SU-DHL-6 (cell line): Measurements from ENCODE around the gene MNAT1.

ENCODE experiments used
- CTCF ChIP-seq: fragments of 200-600 bp; sonication (generic); IDR thresholded peaks from one replicate; pipeline ENCODE4 v1.5.1; 2017; ENCODE audit warnings: antibody characterized with exemption, mild to moderate bottlenecking, low read length, moderate library complexity; ENCODE audit not compliant: insufficient read depth, poor library complexity, severe bottlenecking
- EZH2phosphoT487 ChIP-seq: fragments of 200-600 bp; sonication (generic), shearing (Covaris generic); conservative IDR thresholded peaks from 2 replicates; pipeline ENCODE4 v1.6.1; 2018; ENCODE audit warnings: mild to moderate bottlenecking, antibody characterized with exemption, low read length, moderate library complexity, mixed read lengths

GRCh38 chr14:60968671-60969070, 234.1 kb downstream of the MNAT1 start:
- TF ChIP-seq EZH2phosphoT487 (no peak), CTCF (no peak)
